ENCODE results near the gene UNC13A.

The UNC13A gene

GRCh38 chr19:17624314-17624991, 63.7 kb downstream of the UNC13A start:
- no peak for DNase-seq

- DNase-seq, result no peak
Observed at GRCh38 chr19:17623224-17623935, 64.8 kb downstream of the UNC13A start.

GRCh38 chr19:17620696-17621095, 67.5 kb downstream of the UNC13A start:
- DNase-seq, result no peak

- no peak for DNase-seq
Observed at GRCh38 chr19:17618936-17619335, 69.2 kb downstream of the UNC13A start.

GRCh38 chr19:17618281-17618903, 69.8 kb downstream of the UNC13A start:
- no peak for DNase-seq

GRCh38 chr19:17617807-17618192, 70.4 kb downstream of the UNC13A start:
- DNase-seq, result no peak

- no peak for DNase-seq
Observed at GRCh38 chr19:17616961-17617806, 71.0 kb downstream of the UNC13A start.

GRCh38 chr19:17616686-17616960, 71.5 kb downstream of the UNC13A start:
- DNase-seq, result no peak

- DNase-seq, result no peak
Observed at GRCh38 chr19:17615889-17616685, 72.1 kb downstream of the UNC13A start.

GRCh38 chr19:17614476-17614875, 73.7 kb downstream of the UNC13A start:
- DNase-seq, result no peak

- no peak for DNase-seq
Observed at GRCh38 chr19:17611462-17612244, 76.5 kb downstream of the UNC13A start.

GRCh38 chr19:17610384-17610783, 77.8 kb downstream of the UNC13A start:
- no peak for DNase-seq

GRCh38 chr19:17607936-17608335, 80.2 kb downstream of the UNC13A start:
- DNase-seq, result no peak

GRCh38 chr19:17606590-17607185, 81.5 kb downstream of the UNC13A start:
- no peak for DNase-seq

- peak; percentile 85 for DNase-seq
Observed at GRCh38 chr19:17605761-17606589, 82.2 kb downstream of the UNC13A start.

GRCh38 chr19:17605117-17605516, 83.0 kb downstream of the UNC13A start:
- no peak for DNase-seq

GRCh38 chr19:17604372-17605025, 83.7 kb downstream of the UNC13A start:
- DNase-seq, result no peak

GRCh38 chr19:17602872-17603510, 85.2 kb downstream of the UNC13A start:
- DNase-seq, result no peak

- DNase-seq, result no peak
Observed at GRCh38 chr19:17602217-17602616, 85.9 kb downstream of the UNC13A start.
